GM23248 (cell line): Measurements from ENCODE around the gene MYO7B. TPM values are rescaled to one million over a fixed set of nuclear protein-coding genes. Genes with fewer than 3 reads are reported as not detected.

Experiments used
- DNase-seq: peaks from one replicate; pipeline ENCODE4 v3.0.0-alpha.2; 2015
- H2AFZ ChIP-seq: fragments of 200-600 bp; sonication (generic); 2 replicates; pipeline ENCODE4 v1.6.1; 2016; ENCODE audit warnings: antibody characterized with exemption
- H3F3A ChIP-seq: fragments of 200-600 bp; sonication (generic); 2 replicates; pipeline ENCODE4 v1.6.1; 2016; ENCODE audit warnings: mild to moderate bottlenecking, antibody characterized with exemption, mixed run types; ENCODE audit not compliant: insufficient read depth
- H3K27ac ChIP-seq: fragments of 200-600 bp; sonication (generic); 2 replicates; pipeline ENCODE4 v1.5.1; 2016; ENCODE audit warnings: mild to moderate bottlenecking
- H3K27me3 ChIP-seq: fragments of 200-600 bp; sonication (generic); replicated peaks from 2 replicates; pipeline ENCODE4 v1.6.1; 2016; ENCODE audit warnings: mild to moderate bottlenecking; ENCODE audit not compliant: insufficient read depth
- H3K36me3 ChIP-seq: fragments of 200-600 bp; sonication (generic); 2 replicates; pipeline ENCODE4 v1.6.1; 2016; ENCODE audit warnings: low read depth, mild to moderate bottlenecking
- H3K4me1 ChIP-seq: fragments of 200-600 bp; sonication (generic); 2 replicates; pipeline ENCODE4 v1.6.1; 2016; ENCODE audit warnings: mild to moderate bottlenecking; ENCODE audit not compliant: insufficient read depth
- H3K4me2 ChIP-seq: fragments of 200-600 bp; sonication (generic); one replicate; pipeline ENCODE4 v1.6.1; 2016; ENCODE audit warnings: mild to moderate bottlenecking; ENCODE audit not compliant: unreplicated experiment
- H3K4me3 ChIP-seq: fragments of 200-600 bp; sonication (generic); 2 replicates; pipeline ENCODE4 v1.5.1; 2016; ENCODE audit warnings: mild to moderate bottlenecking
- H3K79me2 ChIP-seq: fragments of 200-600 bp; sonication (generic); 2 replicates; pipeline ENCODE4 v1.6.1; 2016; ENCODE audit warnings: mild to moderate bottlenecking; ENCODE audit not compliant: insufficient read depth
- H3K9ac ChIP-seq: fragments of 200-600 bp; sonication (generic); 2 replicates; pipeline ENCODE4 v1.6.1; 2016; ENCODE audit warnings: mild to moderate bottlenecking
- H3K9me2 ChIP-seq: fragments of 200-600 bp; sonication (generic); 2 replicates; pipeline ENCODE4 v1.6.1; 2016; ENCODE audit warnings: mixed run types, mild to moderate bottlenecking, moderate library complexity; ENCODE audit not compliant: insufficient read depth
- H3K9me3 ChIP-seq: fragments of 200-600 bp; sonication (generic); one replicate; pipeline ENCODE4 v1.6.1; 2017; ENCODE audit warnings: low read depth
- H4K20me1 ChIP-seq: fragments of 200-600 bp; sonication (generic); 2 replicates; pipeline ENCODE4 v1.6.0; 2016; ENCODE audit not compliant: insufficient read depth
- EZH2 ChIP-seq: fragments of 200-600 bp; sonication (generic); IDR thresholded peaks from 2 replicates; pipeline ENCODE4 v1.6.1; 2018; ENCODE audit warnings: antibody characterized with exemption, mild to moderate bottlenecking; ENCODE audit not compliant: insufficient read depth, poor library complexity, severe bottlenecking
- EZH2phosphoT487 ChIP-seq: fragments of 200-600 bp; sonication (generic); IDR thresholded peaks from 2 replicates; pipeline ENCODE4 v1.6.1; 2018; ENCODE audit warnings: antibody characterized with exemption, moderate library complexity, mild to moderate bottlenecking, low read depth; ENCODE audit not compliant: insufficient read depth
- WGBS, 2 experiments: methylation state at CpG; one replicate each; pipeline ENCODE4 v1.1.6; 2015 to 2017; ENCODE audit warnings: low lambda C conversion rate in 2 of 2, low coverage in 1 of 2; ENCODE audit errors: missing lambda C conversion rate in 2 of 2; 5-methylcytosine and 5-hydroxymethylcytosine counted together
- in situ Hi-C: fragments of 300-500 bp; cut with MboI; formaldehyde crosslinking; loops from 2 replicates; pipeline ENCODE4 v1.15.0; 2020
- polyA plus RNA-seq: library from polyadenylated mRNA; unstranded; fragments of >200 nt; fragmentation: Nextera tagmentation; extraction: Ambion mirVana; gene quantifications from 2 replicates; pipeline ENCODE4 v1.2.1, GENCODE V29; 2016
- total RNA-seq: library from RNA; depleted of rRNA; stranded (reverse); fragments of >200 nt; shearing (Covaris generic); gene quantifications from 2 replicates; pipeline ENCODE4 v1.2.3, GENCODE V29; 2014

MYO7B gene
- total and polyA plus RNA-seq, 2 experiments from 2014 or later: not detected

- 86 to 88% methylated on average over 19 of the region's 19 CpGs for WGBS, 2 experiments
- Histone ChIP-seq H3K79me2 (no peaks in the 10 kb centered on the region), H3K27me3 (no peaks in the 10 kb centered on the region), H2AFZ (no peak overlapping the region), H4K20me1 (no peaks in the 10 kb centered on the region), H3K36me3 (no peaks in the 10 kb centered on the region), H3K4me2 (no peak overlapping the region), H3K9me2 (no peaks in the 10 kb centered on the region), H3K27ac (no peak overlapping the region), H3K9me3 (no peaks in the 10 kb centered on the region), H3F3A (no peaks in the 10 kb centered on the region), H3K9ac (no peak overlapping the region), H3K4me1 (peaks cover 7% of the 10 kb centered on the region), H3K4me3 (no peak overlapping the region)
- in situ Hi-C loops: no loop called here
- no peak for DNase-seq
- TF ChIP-seq EZH2phosphoT487 (no peak), EZH2 (no peak)
Measured at GRCh38 chr2:127644066-127645025, 108.9 kb downstream of the MYO7B start.

DNA sequence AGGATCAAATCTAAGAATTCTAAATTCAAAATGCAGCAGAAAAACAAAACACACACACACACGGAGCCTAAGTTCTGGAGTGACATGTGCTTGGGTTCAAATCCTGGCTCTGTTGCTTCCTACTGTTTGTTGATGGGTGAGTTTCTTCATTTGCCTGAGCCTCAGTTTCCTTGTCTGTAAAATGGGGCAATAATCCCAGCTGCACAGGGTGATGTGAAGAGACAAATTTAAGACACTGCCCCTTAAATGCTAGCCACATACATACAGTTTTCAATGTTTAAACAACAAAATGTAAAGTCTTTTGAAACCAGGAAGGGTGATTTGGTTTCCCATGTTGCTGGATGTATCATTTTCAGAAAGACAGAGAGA, 109.5 kb downstream of the MYO7B start:
- Histone ChIP-seq H3K4me2 (no peak overlapping the region), H3F3A (no peaks in the 10 kb centered on the region), H3K4me3 (no peak overlapping the region), H3K9me2 (no peaks in the 10 kb centered on the region), H3K27me3 (no peaks in the 10 kb centered on the region), H3K36me3 (no peaks in the 10 kb centered on the region), H3K79me2 (no peaks in the 10 kb centered on the region), H4K20me1 (no peaks in the 10 kb centered on the region), H3K9me3 (no peaks in the 10 kb centered on the region), H3K9ac (no peak overlapping the region), H2AFZ (no peak overlapping the region), H3K27ac (no peak overlapping the region), H3K4me1 (peaks cover 7% of the 10 kb centered on the region)
- DNase-seq: no peak
- 87 to 93% methylated on average over 1 of the region's 1 CpG for WGBS, 2 experiments
- TF ChIP-seq EZH2 (no peak), EZH2phosphoT487 (no peak)
- in situ Hi-C loops: no loop called here

DNA sequence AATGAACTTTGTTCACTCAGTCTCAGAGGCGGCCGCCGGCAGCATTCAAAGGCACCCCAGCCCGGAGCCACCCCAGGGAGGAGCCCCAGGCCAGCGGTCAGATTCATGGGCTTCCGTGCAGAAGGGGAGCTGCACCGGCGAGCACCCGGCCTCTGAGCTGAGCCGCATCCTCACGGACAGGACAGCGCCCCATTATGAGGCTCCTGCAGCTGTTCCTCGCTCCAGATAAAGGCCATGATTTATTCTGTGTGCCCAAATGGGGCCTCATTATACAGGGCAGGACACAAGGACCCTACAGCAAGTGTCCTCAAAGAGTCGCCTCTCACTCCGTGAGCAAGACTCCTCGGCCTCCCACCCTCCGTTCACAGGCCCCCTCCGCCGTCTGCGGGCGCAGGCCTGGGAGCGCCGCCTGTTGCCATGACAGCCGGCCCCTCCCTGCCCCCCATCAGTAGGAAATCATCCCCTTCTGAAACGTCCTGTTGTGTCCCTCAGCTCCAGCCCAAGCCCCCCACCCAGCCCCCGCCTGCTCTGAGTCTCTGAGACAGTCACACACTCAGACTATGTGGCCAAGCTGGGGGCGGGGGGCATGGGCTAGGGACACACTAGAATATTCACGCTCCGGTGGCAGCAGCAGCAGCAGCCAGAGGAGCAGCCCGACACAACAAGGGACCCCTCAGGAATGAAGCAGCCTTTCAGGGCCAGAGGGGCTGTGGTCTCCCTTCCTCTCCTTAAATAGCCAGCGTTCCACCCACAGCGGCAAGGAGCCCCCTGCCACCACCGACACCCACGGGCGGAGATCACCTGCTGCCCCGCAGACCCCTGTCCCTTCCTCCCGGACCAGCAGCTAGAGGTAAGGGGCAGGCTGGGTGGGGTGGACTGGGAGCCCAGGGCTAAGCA, 110.2 kb downstream of the MYO7B start, which contains the start of gene GPR17:
Gene GPR17 (plus strand): TSS at position 759 of the 897 bp plus-strand sequence. CDS start 4,583 bp downstream, outside the sequence.
- Histone ChIP-seq H3K4me3 (no peak within 1 kb of the TSS), H3K9me3 (no peaks in the 10 kb centered on the region), H3K27me3 (no peaks in the 10 kb centered on the region), H3K4me1 (peaks cover 7% of the 10 kb centered on the region), H2AFZ (no peak within 1 kb of the TSS), H3K4me2 (peak within 1 kb of the TSS; percentile 30), H3K9ac (no peak within 1 kb of the TSS), H3F3A (no peaks in the 10 kb centered on the region), H3K79me2 (no peaks in the 10 kb centered on the region), H4K20me1 (no peaks in the 10 kb centered on the region), H3K9me2 (no peaks in the 10 kb centered on the region), H3K36me3 (no peaks in the 10 kb centered on the region), H3K27ac (no peak within 1 kb of the TSS)
- 87 to 88% methylated on average over 31 to 37 of the region's 37 CpGs for WGBS, 2 experiments
- no peak for DNase-seq
- in situ Hi-C loops: no loop called here
- TF ChIP-seq EZH2phosphoT487 (no peak), EZH2 (no peak)

DNA sequence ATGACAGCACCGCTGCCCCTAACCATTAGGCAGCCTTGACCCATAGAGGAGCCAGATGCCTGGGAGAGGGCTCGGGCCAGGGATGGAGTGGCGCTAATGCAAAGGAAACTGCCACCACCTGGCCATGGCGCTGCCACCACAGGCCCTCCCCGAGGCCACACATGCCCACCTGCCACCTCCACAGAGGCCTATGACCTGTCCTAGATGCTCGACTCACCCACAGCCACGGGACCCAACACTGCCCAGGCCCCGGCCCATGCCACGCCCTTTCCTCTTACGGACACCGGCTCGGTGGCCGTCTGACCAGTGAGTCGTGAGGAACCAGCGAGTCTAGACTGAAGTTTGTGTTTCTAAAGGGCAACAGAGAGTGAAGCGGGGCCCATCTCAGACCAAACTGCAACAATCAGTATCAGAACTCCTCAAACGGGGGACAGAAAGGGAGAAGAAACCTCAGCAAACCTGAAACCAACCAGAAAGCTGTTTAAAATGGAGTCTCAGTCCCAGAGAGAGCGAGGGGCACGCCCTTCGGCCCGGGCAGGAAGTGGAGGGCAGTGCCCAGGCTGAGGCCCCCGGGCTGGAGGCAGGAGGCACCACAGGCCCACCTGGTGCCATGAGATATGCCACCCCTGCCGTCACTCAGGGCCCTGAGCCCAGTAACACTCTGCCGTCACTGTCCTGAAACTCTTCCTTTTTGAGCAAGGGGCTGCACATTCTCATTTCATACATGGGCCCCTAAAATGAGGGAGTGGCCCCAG, 111.2 kb downstream of the MYO7B start:
- Histone ChIP-seq H3K36me3 (no peaks in the 10 kb centered on the region), H4K20me1 (no peaks in the 10 kb centered on the region), H3K9me3 (no peaks in the 10 kb centered on the region), H3K4me1 (peaks cover 7% of the 10 kb centered on the region), H3K27ac (no peak overlapping the region), H3K79me2 (no peaks in the 10 kb centered on the region), H2AFZ (no peak overlapping the region), H3K9me2 (no peaks in the 10 kb centered on the region), H3K27me3 (no peaks in the 10 kb centered on the region), H3F3A (no peaks in the 10 kb centered on the region), H3K4me3 (no peak overlapping the region), H3K4me2 (peak overlapping the region; percentile 30), H3K9ac (no peak overlapping the region)
- in situ Hi-C loops: no loop called here
- no peak for TF ChIP-seq EZH2phosphoT487
- no peak for TF ChIP-seq EZH2
- WGBS, 2 experiments: 78 to 80% methylated on average over 24 of the region's 24 CpGs
- no peak for DNase-seq
